GM18873 (cell line): ENCODE data around the gene TRAF7.
"Not testable (repeated sequence)": the region's sequence is repeated elsewhere in the genome, so short reads cannot be mapped to it uniquely, and the experiment has no call there.

ENCODE experiments used
- ATAC-seq: cut with Tn5 transposase; IDR thresholded peaks from one replicate; pipeline ENCODE4 v1.9.1; 2021; ENCODE audit warnings: mild to moderate bottlenecking, moderate library complexity, moderate number of reproducible peaks; ENCODE audit not compliant: unreplicated experiment, low FRiP score

TRAF7 gene

DNA sequence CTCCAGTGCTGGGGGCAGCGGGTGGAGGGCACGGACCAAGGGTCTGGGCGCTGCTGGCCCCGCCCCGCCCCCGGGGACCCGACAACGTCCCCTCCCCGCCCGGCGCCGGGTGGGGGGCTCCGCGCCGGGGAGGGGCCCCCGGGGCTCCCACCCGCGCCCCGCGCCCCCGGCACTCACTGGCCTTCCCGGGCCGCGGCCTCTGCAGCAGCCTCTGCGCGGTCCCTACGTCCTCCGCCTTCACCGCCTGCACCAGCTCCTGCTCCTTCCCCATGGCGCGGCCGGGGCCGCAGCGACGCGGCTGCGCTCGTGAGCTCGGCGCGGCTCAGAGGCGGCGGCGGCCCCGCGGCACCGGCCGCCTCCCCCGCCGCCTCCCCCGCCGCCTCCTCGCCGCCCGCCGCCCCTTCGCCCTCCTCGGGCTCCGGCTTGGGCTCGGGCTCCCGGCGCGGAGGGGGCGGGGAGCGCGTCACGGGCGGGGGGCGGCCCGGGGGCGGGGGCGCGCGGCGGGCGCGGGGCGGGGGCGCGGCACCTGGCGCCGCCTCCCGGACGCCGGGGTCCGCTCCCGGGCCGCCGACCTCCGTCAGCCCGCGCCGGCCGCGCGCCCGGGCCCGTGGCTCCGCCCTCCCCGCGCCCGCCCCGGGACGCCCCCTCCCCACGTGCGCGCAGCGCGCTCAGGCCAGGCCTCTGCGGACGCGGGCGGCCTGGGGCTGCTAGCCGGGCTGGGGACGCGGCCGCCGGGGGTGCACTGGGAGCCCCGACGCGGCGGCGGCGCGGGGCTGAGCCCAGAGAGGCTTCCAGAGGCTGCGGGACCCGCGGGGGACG is 40.8 kb downstream of the TRAF7 start, which contains the start of gene CASKIN1:
Gene CASKIN1, minus strand, starts transcription at position 444 of the 819 bp plus-strand sequence. Its CDS starts 173 bp downstream, at position 271.
- ATAC-seq, result no peak

GRCh38 chr16:2196981-2197511 is 41.5 kb downstream of the TRAF7 start:
- no peak for ATAC-seq

DNA sequence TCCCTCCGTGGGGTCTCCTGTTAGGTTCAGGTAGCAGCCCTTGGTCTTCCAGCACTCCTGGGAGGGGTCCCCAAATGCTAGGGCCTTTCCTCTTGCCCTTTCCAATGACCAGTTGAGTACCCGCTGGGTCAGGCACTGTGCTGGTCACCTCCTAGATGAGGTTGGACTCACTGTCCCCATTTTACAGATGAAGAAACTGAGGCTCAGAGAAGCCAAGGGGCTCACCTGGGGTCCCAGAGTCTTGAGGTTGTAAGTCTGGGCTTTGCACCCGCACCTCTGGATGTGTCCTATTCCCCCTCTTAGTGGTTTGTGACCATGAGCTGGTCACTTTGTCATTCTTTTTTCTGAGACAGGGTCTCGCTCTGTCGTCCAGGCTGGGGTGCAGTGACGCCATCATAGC is 42.2 kb downstream of the TRAF7 start:
- ATAC-seq, result no peak

DNA sequence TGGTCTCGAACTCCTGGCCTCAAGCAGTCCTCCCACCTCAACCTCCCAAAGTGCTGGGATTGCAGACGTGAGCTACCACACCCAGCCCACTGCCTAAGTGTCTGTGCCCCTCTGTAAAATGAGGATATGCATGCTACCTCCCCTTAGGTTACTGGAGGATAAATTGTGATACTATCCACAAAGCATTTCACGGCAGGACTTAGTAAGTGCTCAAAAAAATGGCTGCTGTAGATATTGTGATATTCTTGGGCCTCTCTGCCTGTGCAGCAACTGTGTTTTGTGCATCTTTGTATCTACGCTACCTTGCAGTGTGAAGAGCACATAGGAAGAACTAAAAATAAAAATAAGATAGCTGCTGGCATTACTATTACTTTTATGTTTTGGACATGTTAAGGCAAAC is 42.7 kb downstream of the TRAF7 start:
- ATAC-seq, result no peak

GRCh38 chr16:2199095-2199494 is 43.5 kb downstream of the TRAF7 start:
- ATAC-seq, result no peak

DNA sequence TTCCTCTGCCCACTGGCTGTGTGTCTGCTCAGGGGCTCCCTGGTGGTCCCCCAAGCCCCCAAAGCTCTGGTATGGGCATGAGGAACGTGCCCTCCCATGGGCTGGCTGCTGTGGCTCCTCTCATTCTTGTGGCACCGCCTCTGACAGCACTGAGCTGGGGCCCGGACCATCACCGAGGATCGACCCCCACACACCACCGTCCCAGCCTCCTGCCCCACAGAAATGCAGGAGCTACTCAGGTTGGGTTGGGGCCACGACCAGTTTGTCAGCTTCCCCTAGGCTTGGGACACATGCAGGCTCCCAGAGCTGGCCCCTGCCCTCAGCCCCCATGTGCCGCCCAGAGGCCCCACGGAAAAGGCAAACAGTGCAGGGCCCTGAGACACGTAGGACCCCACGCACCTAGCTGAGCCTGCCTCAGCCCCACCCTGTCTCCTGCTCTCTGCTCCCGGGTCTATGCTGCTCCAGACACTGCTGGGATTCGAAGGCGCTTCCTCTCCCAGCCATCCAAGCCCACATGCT is 44.1 kb downstream of the TRAF7 start:
- no peak for ATAC-seq

DNA sequence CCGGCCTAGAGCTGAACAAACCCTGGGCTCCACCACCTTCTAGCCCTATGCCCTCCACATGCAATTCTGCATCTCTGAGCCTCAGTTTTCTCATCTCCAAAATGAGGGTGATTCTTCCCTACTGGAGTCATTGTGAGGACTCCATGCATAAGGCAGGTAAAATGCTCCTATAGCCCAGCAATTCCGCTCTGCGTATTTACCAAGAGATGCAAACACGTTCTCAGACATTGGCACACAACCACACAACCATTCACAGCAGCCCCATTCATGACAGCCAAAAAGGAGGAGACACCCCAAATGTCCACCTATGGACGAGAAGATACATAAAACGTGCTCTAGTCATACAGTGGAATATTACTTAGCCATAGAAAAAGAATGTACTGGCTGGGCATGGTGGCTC is 44.7 kb downstream of the TRAF7 start:
- ATAC-seq, result no peak

GRCh38 chr16:2203119-2203688 is 47.6 kb downstream of the TRAF7 start:
- not testable (repeated sequence) for ATAC-seq

DNA sequence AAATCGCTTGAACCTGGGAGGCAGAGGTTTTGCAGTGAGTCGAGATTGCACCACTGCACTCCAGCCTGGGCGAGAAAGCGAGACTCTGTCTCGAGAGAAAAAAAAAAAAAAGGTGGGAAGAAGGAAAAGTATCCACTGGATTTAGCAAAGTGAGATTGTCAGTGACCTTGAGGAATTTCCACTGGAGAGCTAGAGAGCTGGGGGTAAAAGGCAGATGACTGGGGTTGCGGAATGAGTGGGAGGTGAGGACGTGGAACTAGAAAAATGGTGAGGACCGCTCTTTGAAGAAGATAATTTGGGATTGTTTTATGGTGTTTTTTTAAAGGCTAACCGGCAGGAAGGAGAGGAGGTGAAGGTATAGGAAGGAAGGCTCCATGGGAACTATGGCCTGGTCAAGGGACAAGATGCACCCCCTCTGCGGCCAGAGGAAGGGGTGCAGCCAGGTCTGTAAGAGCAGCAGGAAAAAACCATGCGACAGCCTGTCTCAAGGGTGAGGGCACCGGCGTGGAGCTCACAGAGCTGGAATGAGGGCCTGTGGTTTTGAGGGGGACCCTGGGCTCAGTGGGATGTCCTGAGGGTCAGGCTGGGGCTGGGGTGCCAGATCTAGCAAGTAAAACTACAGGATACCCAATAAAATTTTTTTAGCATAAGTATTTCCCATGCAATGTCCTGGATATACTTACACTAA is 49.0 kb downstream of the TRAF7 start:
- no peak for ATAC-seq

GRCh38 chr16:2205104-2205966 is 49.8 kb downstream of the TRAF7 start, which contains the start of gene MLST8:
MLST8 (plus strand) TSS chr16:2205454; CDS start chr16:2206086, 632 bp downstream.
- peak; percentile 66 for ATAC-seq

DNA sequence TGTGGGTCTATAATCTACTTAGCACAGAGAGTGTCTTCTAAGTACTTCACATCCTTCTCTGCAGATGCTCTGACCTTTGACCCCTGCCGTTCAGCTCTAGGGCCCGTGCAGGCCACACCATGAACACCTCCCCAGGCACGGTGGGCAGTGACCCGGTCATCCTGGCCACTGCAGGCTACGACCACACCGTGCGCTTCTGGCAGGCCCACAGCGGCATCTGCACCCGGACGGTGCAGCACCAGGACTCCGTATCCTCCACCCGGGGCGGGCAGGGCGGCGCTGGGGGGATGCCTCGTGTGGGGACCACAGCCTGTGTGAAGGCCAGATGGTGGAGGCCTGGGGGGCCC is 50.4 kb downstream of the TRAF7 start:
- ATAC-seq, result peak; percentile 7

- ATAC-seq, result no peak
These were observed 50.8 kb downstream of the TRAF7 start for GRCh38 chr16:2206420-2206779.

DNA sequence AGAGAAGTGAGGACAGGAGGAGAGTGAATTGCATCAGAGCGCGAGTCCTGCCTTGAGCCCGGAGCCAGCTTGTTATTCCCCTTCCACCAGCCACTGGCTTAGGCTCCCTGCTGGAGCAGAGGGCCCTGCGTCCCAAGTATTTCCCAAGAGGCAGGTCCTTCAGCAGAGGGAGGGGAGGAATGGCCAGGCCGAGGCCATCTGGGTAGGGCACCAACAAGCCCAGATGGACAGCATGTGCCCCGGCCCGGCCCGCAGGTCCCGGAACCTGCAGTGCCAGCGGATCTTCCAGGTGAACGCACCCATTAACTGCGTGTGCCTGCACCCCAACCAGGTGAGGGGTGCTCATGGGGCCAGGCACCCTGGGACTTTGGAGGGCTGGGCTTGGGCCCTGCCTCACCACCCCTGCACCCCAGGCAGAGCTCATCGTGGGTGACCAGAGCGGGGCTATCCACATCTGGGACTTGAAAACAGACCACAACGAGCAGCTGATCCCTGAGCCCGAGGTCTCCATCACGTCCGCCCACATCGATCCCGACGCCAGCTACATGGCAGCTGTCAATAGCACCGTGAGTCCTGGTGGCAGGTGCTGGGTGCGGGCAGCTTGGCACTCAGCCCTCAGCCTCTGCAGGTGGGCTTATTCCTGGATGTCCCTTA is 51.3 kb downstream of the TRAF7 start:
- ATAC-seq, result no peak

DNA sequence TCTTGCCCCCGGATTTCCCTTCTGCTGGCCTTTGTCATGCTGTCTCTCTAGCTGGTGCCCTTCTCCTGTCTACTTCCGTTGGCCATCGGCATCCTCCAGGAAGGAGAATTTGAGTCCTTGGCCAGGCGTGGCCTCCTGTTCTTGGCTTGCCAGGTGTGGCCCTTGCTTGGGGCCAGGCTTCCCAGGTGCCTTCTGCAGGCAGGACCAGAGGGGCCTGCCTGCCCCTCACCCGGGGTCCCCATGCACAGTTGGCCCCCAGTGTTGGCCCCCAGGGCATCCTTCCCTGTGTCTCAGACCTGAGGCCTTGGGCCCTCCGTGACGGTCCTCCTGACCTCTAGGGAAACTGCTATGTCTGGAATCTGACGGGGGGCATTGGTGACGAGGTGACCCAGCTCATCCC is 52.3 kb downstream of the TRAF7 start:
- no peak for ATAC-seq

DNA sequence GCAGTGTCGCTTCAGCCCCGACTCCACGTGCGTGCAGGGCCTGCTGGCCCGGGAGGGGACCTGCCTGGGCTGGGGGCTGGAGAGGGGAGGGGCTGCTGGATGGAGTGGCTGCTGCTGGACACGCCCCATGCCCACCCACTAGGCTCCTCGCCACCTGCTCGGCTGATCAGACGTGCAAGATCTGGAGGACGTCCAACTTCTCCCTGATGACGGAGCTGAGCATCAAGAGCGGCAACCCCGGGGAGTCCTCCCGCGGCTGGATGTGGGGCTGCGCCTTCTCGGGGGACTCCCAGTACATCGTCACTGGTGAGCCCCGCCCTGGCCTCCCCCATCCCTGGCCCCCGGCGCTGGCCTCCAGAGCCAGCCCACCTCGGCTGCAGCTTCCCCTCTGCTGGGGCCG is 52.7 kb downstream of the TRAF7 start:
- no peak for ATAC-seq

GRCh38 chr16:2208772-2209171 is 53.2 kb downstream of the TRAF7 start:
- no peak for ATAC-seq

DNA sequence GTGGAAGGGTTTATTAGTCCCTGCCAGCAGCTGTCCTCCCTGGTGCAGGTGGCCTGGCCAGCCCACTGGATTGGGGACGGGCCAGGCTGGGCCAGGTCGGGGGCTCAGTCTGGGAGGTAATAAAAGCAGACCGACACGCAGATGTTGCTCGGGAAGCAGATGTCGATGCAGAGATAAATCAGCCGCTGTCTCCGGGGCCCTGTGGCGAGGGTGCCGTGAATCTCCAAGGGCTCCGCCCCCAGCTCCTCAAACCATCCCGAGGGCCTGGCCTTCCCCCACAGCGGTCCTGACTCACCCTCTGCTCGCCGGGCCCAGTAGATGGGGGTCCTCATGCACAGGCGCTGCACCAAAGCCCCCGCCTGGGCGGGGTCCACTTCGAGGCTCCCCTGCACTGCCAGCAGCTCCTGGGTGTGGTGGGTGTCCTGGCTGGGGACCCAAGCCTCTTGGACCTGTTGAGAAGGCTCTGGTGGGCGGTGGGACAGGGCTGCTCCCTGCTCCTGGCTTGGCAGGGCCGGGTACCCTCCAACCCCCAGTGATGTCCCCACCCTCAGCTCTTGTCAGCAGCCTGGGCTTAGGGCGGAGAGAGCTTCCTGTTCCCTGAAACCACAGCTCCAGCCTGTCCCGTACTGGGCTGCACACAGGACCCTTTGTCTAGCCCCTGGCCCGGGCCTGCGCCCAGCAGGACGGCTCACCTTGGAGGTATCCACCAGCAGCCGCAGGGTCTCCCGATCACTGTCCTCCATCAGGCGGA is 53.9 kb downstream of the TRAF7 start:
- ATAC-seq, result no peak

DNA sequence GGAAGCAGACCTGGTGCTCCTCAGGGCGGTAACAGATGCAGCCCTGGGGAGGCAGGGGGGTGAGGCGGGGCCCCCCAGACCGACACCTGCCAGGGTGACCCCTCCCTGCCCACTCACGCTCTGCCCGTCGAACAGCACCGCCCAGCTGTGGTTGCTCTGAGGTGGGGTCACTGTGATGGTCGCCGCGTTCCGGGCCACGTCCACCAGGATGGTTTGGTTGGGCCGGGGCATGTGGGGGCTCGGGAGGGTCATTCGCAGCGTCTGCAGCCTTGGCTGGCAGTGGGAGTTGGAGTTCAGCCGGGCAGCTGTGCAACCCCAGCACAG is 54.4 kb downstream of the TRAF7 start:
- ATAC-seq, result no peak
